Activated CD8-positive, alpha-beta T cell treated with anti-CD3 and anti-CD28 coated beads for 36 hours (primary cell): ENCODE results near the gene MRPL10. TPM values are rescaled to one million over a fixed set of nuclear protein-coding genes. Genes with fewer than 3 reads are reported as not detected.
A peak's percentile ranks its signal among the peaks of the same experiment; 100 is the strongest.

ENCODE experiments used
- ATAC-seq: fragments of 200-7000 bp; cut with Tn5 transposase; one replicate; pipeline ENCODE4 v1.10.0; 2021; ENCODE audit warnings: mild to moderate bottlenecking, moderate library complexity
- CTCF ChIA-PET: fragments of 350-600 bp; sonication (Branson Sonifier 250); formaldehyde crosslinking; loops from one replicate; lab custom pipeline; 2021; ENCODE audit warnings: antibody characterized with exemption; lab: Charles Lee
- POLR2A ChIA-PET: fragments of 350-600 bp; sonication (Branson Sonifier 250); formaldehyde crosslinking; loops from one replicate; lab custom pipeline; 2021; ENCODE audit warnings: antibody characterized with exemption; lab: Charles Lee
- DNase-seq: peaks from one replicate; pipeline ENCODE4 v3.0.0-alpha.2; 2020
- H3K27ac Mint-ChIP-seq: one replicate; pipeline ENCODE4 v1.8.0; 2021; ENCODE audit warnings: mild to moderate bottlenecking, mixed read lengths
- H3K27me3 Mint-ChIP-seq: one replicate; pipeline ENCODE4 v1.8.0; 2021; ENCODE audit warnings: mixed read lengths
- H3K36me3 Mint-ChIP-seq: one replicate; pipeline ENCODE4 v1.8.0; 2021; ENCODE audit warnings: low read depth, mixed read lengths
- H3K4me1 Mint-ChIP-seq: one replicate; pipeline ENCODE4 v1.8.0; 2021; ENCODE audit warnings: low read depth, mixed read lengths
- H3K4me3 Mint-ChIP-seq: one replicate; pipeline ENCODE4 v1.8.0; 2021; ENCODE audit warnings: mild to moderate bottlenecking, moderate library complexity, mixed read lengths
- H3K9me3 Mint-ChIP-seq: one replicate; pipeline ENCODE4 v1.8.0; 2021; ENCODE audit warnings: mixed read lengths
- CTCF ChIP-seq: fragments of 200-600 bp; IDR thresholded peaks from one replicate; pipeline ENCODE4 v1.8.0; 2022; ENCODE audit warnings: antibody characterized with exemption, mild to moderate bottlenecking
- intact Hi-C: fragments of 100-400 bp; cut with micrococcal nuclease; formaldehyde crosslinking; loops from one replicate; pipeline ENCODE4 v1.10.0; 2022
- total RNA-seq, 2 experiments: library from RNA; stranded (reverse); gene quantifications; one replicate each; pipeline ENCODE4 v1.2.3, GENCODE V29; 2021

The MRPL10 gene
- total RNA-seq, 2 experiments from 2014 or later = 66.5 to 67.0 TPM

DNA sequence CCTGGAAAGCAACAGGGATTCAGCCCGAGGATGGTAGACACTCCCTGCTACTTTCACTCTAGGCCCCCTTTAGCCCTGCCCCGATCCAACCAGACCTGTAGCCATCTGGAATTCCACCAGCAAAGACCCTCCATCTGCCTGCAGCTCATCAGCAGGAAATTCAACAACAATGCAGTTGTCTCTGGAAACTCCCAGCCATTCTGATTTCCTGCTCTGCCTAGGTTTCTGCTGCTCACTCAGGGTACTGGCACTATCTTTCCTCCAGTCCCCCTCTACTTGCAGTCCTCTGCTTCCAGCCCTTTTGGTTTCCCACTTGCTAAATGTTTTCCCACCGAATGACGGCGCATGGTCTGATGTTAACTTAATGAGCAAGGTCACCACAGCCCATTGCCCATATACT, 22.3 kb upstream of the MRPL10 start:
- H3K9me3 Mint-ChIP-seq = no peaks in the 10 kb centered on the region

GRCh38 chr17:47852113-47852949, 21.0 kb upstream of the MRPL10 start:
- ChIA-PET CTCF (interaction anchor here (6.1 to 20.8 kb wide), 2 partner anchors 11 to 35 kb away, joined by 39 to 586 read pairs; partner anchors contain the start of genes SCRN2 and SP2), POLR2A (interaction anchor here (0.8 to 3.1 kb wide), 5 partner anchors 12 to 203 kb away, joined by 3 to 15 read pairs (median 3); partner anchors contain the start of genes KPNB1 and SCRN2)
- TF ChIP-seq CTCF = no peak
- Mint-ChIP-seq H3K4me3 (peak overlapping the region; percentile 11), H3K27ac (no peak overlapping the region), H3K27me3 (peaks cover 65% of the 10 kb centered on the region), H3K36me3 (no peaks in the 10 kb centered on the region), H3K4me1 (peaks cover 16% of the 10 kb centered on the region), H3K9me3 (no peaks in the 10 kb centered on the region)
- no peak for ATAC-seq
- intact Hi-C loops = no loop called here
- DNase-seq = peak; percentile 43

More for the DNA sequence above, 22.3 kb upstream of the MRPL10 start:
- H3K4me3 Mint-ChIP-seq = no peak overlapping the region
- no peak for TF ChIP-seq CTCF
- H3K27me3 Mint-ChIP-seq = peaks cover 64% of the 10 kb centered on the region
- H3K4me1 Mint-ChIP-seq = peaks cover 16% of the 10 kb centered on the region
- ATAC-seq = no peak
- no peaks in the 10 kb centered on the region for H3K36me3 Mint-ChIP-seq
- intact Hi-C loops = no loop called here
- CTCF ChIA-PET = interaction anchor here (6.1 to 20.8 kb wide), 2 partner anchors 12 to 33 kb away, joined by 39 to 586 read pairs; partner anchors contain the start of genes SCRN2 and SP2
- no peak for DNase-seq
- H3K27ac Mint-ChIP-seq = no peak overlapping the region
- POLR2A ChIA-PET = no interaction called here

DNA sequence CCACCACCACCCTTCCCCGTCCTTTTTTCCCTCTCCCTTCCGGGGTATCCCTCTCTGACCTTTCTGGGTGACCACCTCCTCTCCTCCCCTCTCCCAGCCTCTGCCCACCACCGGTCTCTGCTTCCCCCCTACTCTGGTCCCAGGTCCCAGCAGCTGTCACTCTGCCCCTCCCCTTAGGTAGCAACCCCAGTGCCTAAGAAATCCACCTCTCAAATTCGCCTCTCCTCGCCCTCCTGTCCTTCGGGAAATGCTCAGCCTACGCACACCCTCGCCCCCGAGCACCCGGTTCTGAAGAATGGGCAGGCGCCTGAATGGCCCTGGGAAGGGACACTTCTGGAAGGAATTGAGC, 20.4 kb upstream of the MRPL10 start:
- H3K4me1 Mint-ChIP-seq = peaks cover 16% of the 10 kb centered on the region
- no peak for DNase-seq
- H3K36me3 Mint-ChIP-seq = no peaks in the 10 kb centered on the region
- no peaks in the 10 kb centered on the region for H3K9me3 Mint-ChIP-seq
- peak overlapping the region; percentile 11 for H3K4me3 Mint-ChIP-seq
- H3K27ac Mint-ChIP-seq = no peak overlapping the region
- no peak for TF ChIP-seq CTCF
- POLR2A ChIA-PET = interaction anchor here (1.0 to 3.1 kb wide), 4 partner anchors 11 to 43 kb away, joined by 3 to 15 read pairs (median 4); partner anchors contain the start of gene SCRN2
- ATAC-seq = no peak
- CTCF ChIA-PET = interaction anchor here (6.1 to 20.8 kb wide), 2 partner anchors 10 to 35 kb away, joined by 39 to 586 read pairs; partner anchors contain the start of genes SCRN2 and SP2
- H3K27me3 Mint-ChIP-seq = peaks cover 70% of the 10 kb centered on the region
- intact Hi-C loops = no loop called here

- Mint-ChIP-seq H3K4me3 (peak within 1 kb of the TSS; percentile 32), H3K4me1 (peaks cover 16% of the 10 kb centered on the region), H3K9me3 (no peaks in the 10 kb centered on the region), H3K36me3 (no peaks in the 10 kb centered on the region), H3K27ac (no peak within 1 kb of the TSS), H3K27me3 (peaks cover 76% of the 10 kb centered on the region)
- DNase-seq (peak; percentile 83), ATAC-seq (peak; percentile 93)
- CTCF ChIA-PET = interaction anchor here (6.1 to 20.8 kb wide), 2 partner anchors 9 to 36 kb away, joined by 39 to 586 read pairs; partner anchors contain the start of genes SCRN2 and SP2
- intact Hi-C loops = no loop called here
- POLR2A ChIA-PET = interaction anchor here (0.9 to 3.1 kb wide), 5 partner anchors 10 to 44 kb away, joined by 3 to 15 read pairs (median 3); partner anchors contain the start of gene SCRN2
- no peak for TF ChIP-seq CTCF
Observed at GRCh38 chr17:47850692-47851573, 19.6 kb upstream of the MRPL10 start, which contains the start of gene SP6. SP6 (minus strand) TSS chr17:47851163; CDS start chr17:47848429, 2,734 bp downstream.
